ENCODE measurements around the gene CHMP1B. TPM values are rescaled to one million over a fixed set of nuclear protein-coding genes. Genes with fewer than 3 reads are reported as not detected.

CHMP1B gene
- polyA plus RNA-seq, 1 donor, result 48.2 TPM

- no CpG with 5 or more reads among the region's 6 CpGs for WGBS (ENCODE audit: insufficient coverage, low lambda C conversion rate)
- no peak for DNase-seq
- H3K27ac ChIP-seq (ENCODE audit: low read length), result no peak overlapping the region
- H3K27me3 ChIP-seq (ENCODE audit: control insufficient read depth, insufficient read depth, low read length), result peaks cover 2% of the 10 kb centered on the region
- H3K9me3 ChIP-seq (ENCODE audit: control insufficient read depth, low read depth, low read length), result no peaks in the 10 kb centered on the region
- H3K36me3 ChIP-seq (ENCODE audit: control insufficient read depth, insufficient read depth, low read length), result no peaks in the 10 kb centered on the region
- no peak overlapping the region for H3K4me3 ChIP-seq (ENCODE audit: low read length)
- H3K4me1 ChIP-seq (ENCODE audit: control insufficient read depth, insufficient read depth, low read length), result no peaks in the 10 kb centered on the region
Measured at GRCh38 chr18:11817229-11817628, 34.0 kb upstream of the CHMP1B start.

- Histone ChIP-seq H3K27ac (ENCODE audit: low read length) (no peak overlapping the region), H3K27me3 (ENCODE audit: control insufficient read depth, insufficient read depth, low read length) (peaks cover 2% of the 10 kb centered on the region), H3K4me1 (ENCODE audit: control insufficient read depth, insufficient read depth, low read length) (no peaks in the 10 kb centered on the region), H3K36me3 (ENCODE audit: control insufficient read depth, insufficient read depth, low read length) (no peaks in the 10 kb centered on the region), H3K4me3 (ENCODE audit: low read length) (no peak overlapping the region), H3K9me3 (ENCODE audit: control insufficient read depth, low read depth, low read length) (no peaks in the 10 kb centered on the region)
- 71% methylated on average over 3 of the region's 17 CpGs for WGBS (ENCODE audit: insufficient coverage, low lambda C conversion rate)
- DNase-seq, result peak in 1 of 2 donors; percentile 3
Measured at GRCh38 chr18:11818486-11819203, 32.6 kb upstream of the CHMP1B start.

GRCh38 chr18:11819938-11820337, 31.3 kb upstream of the CHMP1B start:
- H3K9me3 ChIP-seq (ENCODE audit: control insufficient read depth, low read depth, low read length), result no peaks in the 10 kb centered on the region
- H3K27ac ChIP-seq (ENCODE audit: low read length), result no peak overlapping the region
- DNase-seq, result no peak
- peaks cover 2% of the 10 kb centered on the region for H3K27me3 ChIP-seq (ENCODE audit: control insufficient read depth, insufficient read depth, low read length)
- H3K4me1 ChIP-seq (ENCODE audit: control insufficient read depth, insufficient read depth, low read length), result no peaks in the 10 kb centered on the region
- no peak overlapping the region for H3K4me3 ChIP-seq (ENCODE audit: low read length)
- H3K36me3 ChIP-seq (ENCODE audit: control insufficient read depth, insufficient read depth, low read length), result no peaks in the 10 kb centered on the region
- WGBS (ENCODE audit: insufficient coverage, low lambda C conversion rate), result no CpG with 5 or more reads among the region's 2 CpGs

- Histone ChIP-seq H3K4me1 (ENCODE audit: control insufficient read depth, insufficient read depth, low read length) (no peaks in the 10 kb centered on the region), H3K36me3 (ENCODE audit: control insufficient read depth, insufficient read depth, low read length) (no peaks in the 10 kb centered on the region), H3K27ac (ENCODE audit: low read length) (no peak overlapping the region), H3K27me3 (ENCODE audit: control insufficient read depth, insufficient read depth, low read length) (peaks cover 2% of the 10 kb centered on the region), H3K9me3 (ENCODE audit: control insufficient read depth, low read depth, low read length) (no peaks in the 10 kb centered on the region), H3K4me3 (ENCODE audit: low read length) (no peak overlapping the region)
- 0% methylated on average over 1 of the region's 2 CpGs for whole genome bisulfite sequencing (ENCODE audit: insufficient coverage, low lambda C conversion rate)
- DNase-seq, result no peak
Measured at GRCh38 chr18:11820697-11821096, 30.5 kb upstream of the CHMP1B start.

GRCh38 chr18:11821208-11821607, 30.0 kb upstream of the CHMP1B start:
- WGBS (ENCODE audit: insufficient coverage, low lambda C conversion rate), result 94% methylated on average over 5 of the region's 7 CpGs
- Histone ChIP-seq H3K27ac (ENCODE audit: low read length) (no peak overlapping the region), H3K27me3 (ENCODE audit: control insufficient read depth, insufficient read depth, low read length) (peaks cover 2% of the 10 kb centered on the region), H3K4me1 (ENCODE audit: control insufficient read depth, insufficient read depth, low read length) (no peaks in the 10 kb centered on the region), H3K9me3 (ENCODE audit: control insufficient read depth, low read depth, low read length) (no peaks in the 10 kb centered on the region), H3K4me3 (ENCODE audit: low read length) (no peak overlapping the region), H3K36me3 (ENCODE audit: control insufficient read depth, insufficient read depth, low read length) (no peaks in the 10 kb centered on the region)
- DNase-seq, result no peak

- no CpG with 5 or more reads among the region's 40 CpGs for WGBS (ENCODE audit: insufficient coverage, low lambda C conversion rate)
- peaks cover 2% of the 10 kb centered on the region for H3K27me3 ChIP-seq (ENCODE audit: control insufficient read depth, insufficient read depth, low read length)
Measured at GRCh38 chr18:11821643-11822237, 29.5 kb upstream of the CHMP1B start.

GRCh38 chr18:11823545-11823944, 27.7 kb upstream of the CHMP1B start:
- no peak overlapping the region for H3K4me3 ChIP-seq (ENCODE audit: low read length)
- no peaks in the 10 kb centered on the region for H3K9me3 ChIP-seq (ENCODE audit: control insufficient read depth, low read depth, low read length)
- no peak for DNase-seq
- peaks cover 2% of the 10 kb centered on the region for H3K27me3 ChIP-seq (ENCODE audit: control insufficient read depth, insufficient read depth, low read length)
- no CpG with 5 or more reads among the region's 5 CpGs for WGBS (ENCODE audit: insufficient coverage, low lambda C conversion rate)
- H3K36me3 ChIP-seq (ENCODE audit: control insufficient read depth, insufficient read depth, low read length), result no peaks in the 10 kb centered on the region
- no peak overlapping the region for H3K27ac ChIP-seq (ENCODE audit: low read length)
- no peaks in the 10 kb centered on the region for H3K4me1 ChIP-seq (ENCODE audit: control insufficient read depth, insufficient read depth, low read length)

More at GRCh38 chr18:11821643-11822237, 29.5 kb upstream of the CHMP1B start:
- H3K36me3 ChIP-seq (ENCODE audit: control insufficient read depth, insufficient read depth, low read length), result no peaks in the 10 kb centered on the region
- no peaks in the 10 kb centered on the region for H3K9me3 ChIP-seq (ENCODE audit: control insufficient read depth, low read depth, low read length)
- no peak for DNase-seq
- no peaks in the 10 kb centered on the region for H3K4me1 ChIP-seq (ENCODE audit: control insufficient read depth, insufficient read depth, low read length)
- H3K4me3 ChIP-seq (ENCODE audit: low read length), result no peak overlapping the region
- H3K27ac ChIP-seq (ENCODE audit: low read length), result no peak overlapping the region

- Histone ChIP-seq H3K27ac (ENCODE audit: low read length) (no peak overlapping the region), H3K27me3 (ENCODE audit: control insufficient read depth, insufficient read depth, low read length) (no peaks in the 10 kb centered on the region), H3K36me3 (ENCODE audit: control insufficient read depth, insufficient read depth, low read length) (no peaks in the 10 kb centered on the region), H3K4me1 (ENCODE audit: control insufficient read depth, insufficient read depth, low read length) (no peaks in the 10 kb centered on the region), H3K4me3 (ENCODE audit: low read length) (no peak overlapping the region), H3K9me3 (ENCODE audit: control insufficient read depth, low read depth, low read length) (no peaks in the 10 kb centered on the region)
- WGBS (ENCODE audit: insufficient coverage, low lambda C conversion rate), result 100% methylated on average over 1 of the region's 12 CpGs
- no peak for DNase-seq
Measured at GRCh38 chr18:11826836-11827235, 24.4 kb upstream of the CHMP1B start.

GRCh38 chr18:11828786-11829432, 22.3 kb upstream of the CHMP1B start:
- WGBS (ENCODE audit: insufficient coverage, low lambda C conversion rate), result 56% methylated on average over 2 of the region's 6 CpGs

GRCh38 chr18:11830585-11830984, 20.6 kb upstream of the CHMP1B start:
- no peak overlapping the region for H3K4me3 ChIP-seq (ENCODE audit: low read length)
- H3K27ac ChIP-seq (ENCODE audit: low read length), result no peak overlapping the region
- no peaks in the 10 kb centered on the region for H3K4me1 ChIP-seq (ENCODE audit: control insufficient read depth, insufficient read depth, low read length)
- WGBS (ENCODE audit: insufficient coverage, low lambda C conversion rate), result 100% methylated on average over 3 of the region's 4 CpGs
- no peak for DNase-seq
- no peaks in the 10 kb centered on the region for H3K27me3 ChIP-seq (ENCODE audit: control insufficient read depth, insufficient read depth, low read length)
- no peaks in the 10 kb centered on the region for H3K9me3 ChIP-seq (ENCODE audit: control insufficient read depth, low read depth, low read length)
- no peaks in the 10 kb centered on the region for H3K36me3 ChIP-seq (ENCODE audit: control insufficient read depth, insufficient read depth, low read length)

More at GRCh38 chr18:11828786-11829432, 22.3 kb upstream of the CHMP1B start:
- Histone ChIP-seq H3K4me1 (ENCODE audit: control insufficient read depth, insufficient read depth, low read length) (no peaks in the 10 kb centered on the region), H3K27ac (ENCODE audit: low read length) (no peak overlapping the region), H3K27me3 (ENCODE audit: control insufficient read depth, insufficient read depth, low read length) (no peaks in the 10 kb centered on the region), H3K4me3 (ENCODE audit: low read length) (no peak overlapping the region), H3K36me3 (ENCODE audit: control insufficient read depth, insufficient read depth, low read length) (no peaks in the 10 kb centered on the region), H3K9me3 (ENCODE audit: control insufficient read depth, low read depth, low read length) (no peaks in the 10 kb centered on the region)
- DNase-seq, result no peak

Data from large intestine (tissue), 3 donors.